Activated B cell treated with CpG ODN at 0.5 μM for 24 hours (primary cell): ENCODE measurements around the gene GRM5. TPM values are rescaled to one million over a fixed set of nuclear protein-coding genes. Genes with fewer than 3 reads are reported as not detected.
"Not testable (repeated sequence)": the region's sequence is repeated elsewhere in the genome, so short reads cannot be mapped to it uniquely, and the experiment has no call there.

Source experiments
- ATAC-seq: fragments of 200-7000 bp; cut with Tn5 transposase; one replicate; pipeline ENCODE4 v1.10.0; 2021; ENCODE audit warnings: low read depth, mild to moderate bottlenecking, moderate library complexity
- CTCF ChIA-PET: fragments of 350-600 bp; sonication (Branson Sonifier 250); formaldehyde crosslinking; loops from one replicate; lab custom pipeline; 2021; ENCODE audit warnings: antibody characterized with exemption; lab: Charles Lee
- POLR2A ChIA-PET: fragments of 350-600 bp; sonication (Branson Sonifier 250); formaldehyde crosslinking; loops from one replicate; lab custom pipeline; 2021; ENCODE audit warnings: antibody characterized with exemption; lab: Charles Lee
- DNase-seq: peaks from one replicate; pipeline ENCODE4 v3.0.0; 2022
- H3K27ac Mint-ChIP-seq: one replicate; pipeline ENCODE4 v1.8.0; 2020; ENCODE audit warnings: mixed read lengths
- H3K27me3 Mint-ChIP-seq: one replicate; pipeline ENCODE4 v1.8.0; 2021; ENCODE audit warnings: mixed read lengths
- H3K36me3 Mint-ChIP-seq: one replicate; pipeline ENCODE4 v1.8.0; 2021; ENCODE audit warnings: low read depth, mixed read lengths
- H3K4me1 Mint-ChIP-seq: one replicate; pipeline ENCODE4 v1.8.0; 2021; ENCODE audit warnings: mixed read lengths
- H3K4me3 Mint-ChIP-seq: one replicate; pipeline ENCODE4 v1.8.0; 2020; ENCODE audit warnings: mild to moderate bottlenecking, mixed read lengths
- H3K9me3 Mint-ChIP-seq: one replicate; pipeline ENCODE4 v1.8.0; 2020; ENCODE audit warnings: mixed read lengths
- intact Hi-C: fragments of 100-400 bp; cut with micrococcal nuclease; formaldehyde crosslinking; loops from one replicate; pipeline ENCODE4 v1.15.1; 2024
- total RNA-seq: library from RNA; stranded (reverse); gene quantifications from 2 replicates; pipeline ENCODE4 v1.2.3, GENCODE V29; 2022
- TF ChIP-seq, protein P1 (sequence below): fragments of 200-600 bp; IDR thresholded peaks from one replicate; pipeline ENCODE4 v1.8.0; 2022; ENCODE audit warnings: antibody characterized with exemption, mild to moderate bottlenecking

Gene GRM5
- total RNA-seq, 1 donor from 2014 or later, result not detected

DNA sequence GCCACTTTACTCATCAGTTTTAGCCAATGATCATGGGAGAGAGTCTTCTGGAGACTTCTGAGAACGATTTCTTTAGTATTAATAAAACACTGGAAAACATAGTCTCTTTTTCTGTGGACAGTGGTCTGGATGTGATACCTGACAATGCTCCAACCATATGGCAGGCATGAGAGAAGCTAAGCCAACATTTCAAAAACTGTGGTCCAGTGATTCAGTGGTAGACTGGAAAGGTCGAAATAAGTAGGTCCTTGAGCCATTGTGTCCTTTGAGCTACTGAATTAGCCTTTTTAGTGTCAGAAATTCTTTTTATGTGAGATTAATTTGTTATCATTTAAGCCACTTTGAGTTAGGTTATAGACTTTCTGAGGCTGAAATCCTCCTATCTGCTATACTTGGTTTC, 530.5 kb downstream of the GRM5 start:
- no peaks in the 10 kb centered on the region for H3K27me3 Mint-ChIP-seq
- TF ChIP-seq, protein P1, sequence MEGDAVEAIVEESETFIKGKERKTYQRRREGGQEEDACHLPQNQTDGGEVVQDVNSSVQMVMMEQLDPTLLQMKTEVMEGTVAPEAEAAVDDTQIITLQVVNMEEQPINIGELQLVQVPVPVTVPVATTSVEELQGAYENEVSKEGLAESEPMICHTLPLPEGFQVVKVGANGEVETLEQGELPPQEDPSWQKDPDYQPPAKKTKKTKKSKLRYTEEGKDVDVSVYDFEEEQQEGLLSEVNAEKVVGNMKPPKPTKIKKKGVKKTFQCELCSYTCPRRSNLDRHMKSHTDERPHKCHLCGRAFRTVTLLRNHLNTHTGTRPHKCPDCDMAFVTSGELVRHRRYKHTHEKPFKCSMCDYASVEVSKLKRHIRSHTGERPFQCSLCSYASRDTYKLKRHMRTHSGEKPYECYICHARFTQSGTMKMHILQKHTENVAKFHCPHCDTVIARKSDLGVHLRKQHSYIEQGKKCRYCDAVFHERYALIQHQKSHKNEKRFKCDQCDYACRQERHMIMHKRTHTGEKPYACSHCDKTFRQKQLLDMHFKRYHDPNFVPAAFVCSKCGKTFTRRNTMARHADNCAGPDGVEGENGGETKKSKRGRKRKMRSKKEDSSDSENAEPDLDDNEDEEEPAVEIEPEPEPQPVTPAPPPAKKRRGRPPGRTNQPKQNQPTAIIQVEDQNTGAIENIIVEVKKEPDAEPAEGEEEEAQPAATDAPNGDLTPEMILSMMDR, result no peak
- H3K9me3 Mint-ChIP-seq, result no peaks in the 10 kb centered on the region
- intact Hi-C loops, result no loop called here
- H3K27ac Mint-ChIP-seq, result no peak overlapping the region
- no peak overlapping the region for H3K4me3 Mint-ChIP-seq
- ATAC-seq (no peak), DNase-seq (no peak)
- CTCF ChIA-PET, result no interaction called here
- H3K36me3 Mint-ChIP-seq, result no peaks in the 10 kb centered on the region
- H3K4me1 Mint-ChIP-seq, result no peaks in the 10 kb centered on the region
- POLR2A ChIA-PET, result interaction anchor here (0.5 kb wide), 1 partner anchor 119 kb away, joined by 4 read pairs; no protein-coding TSS in a partner anchor

DNA sequence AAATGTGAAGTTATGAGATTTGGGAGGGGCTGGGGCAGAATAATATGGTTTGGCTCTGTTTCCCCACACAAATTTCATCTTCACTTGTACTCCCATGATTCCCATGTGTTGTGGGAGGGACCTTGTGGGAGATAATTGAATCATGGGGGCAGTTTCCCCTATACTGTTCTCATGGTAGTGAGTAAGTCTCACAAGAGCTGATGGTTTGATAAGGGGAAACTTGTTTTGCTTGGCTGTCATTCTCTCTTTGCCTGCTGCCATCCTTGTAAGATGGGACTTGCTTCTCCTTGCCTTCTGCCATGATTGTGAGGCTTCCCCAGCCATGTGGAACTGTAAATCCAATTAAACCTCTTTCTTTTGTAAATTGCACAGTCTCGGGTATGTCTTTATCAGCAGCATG, 531.1 kb downstream of the GRM5 start:
- H3K36me3 Mint-ChIP-seq, H3K27me3 Mint-ChIP-seq, H3K9me3 Mint-ChIP-seq, H3K27ac Mint-ChIP-seq, CTCF ChIA-PET, H3K4me3 Mint-ChIP-seq, H3K4me1 Mint-ChIP-seq, ATAC-seq, DNase-seq, intact Hi-C loops: not testable (repeated sequence)
- POLR2A ChIA-PET, result interaction anchor here (0.5 kb wide), 1 partner anchor 118 kb away, joined by 4 read pairs; no protein-coding TSS in a partner anchor

DNA sequence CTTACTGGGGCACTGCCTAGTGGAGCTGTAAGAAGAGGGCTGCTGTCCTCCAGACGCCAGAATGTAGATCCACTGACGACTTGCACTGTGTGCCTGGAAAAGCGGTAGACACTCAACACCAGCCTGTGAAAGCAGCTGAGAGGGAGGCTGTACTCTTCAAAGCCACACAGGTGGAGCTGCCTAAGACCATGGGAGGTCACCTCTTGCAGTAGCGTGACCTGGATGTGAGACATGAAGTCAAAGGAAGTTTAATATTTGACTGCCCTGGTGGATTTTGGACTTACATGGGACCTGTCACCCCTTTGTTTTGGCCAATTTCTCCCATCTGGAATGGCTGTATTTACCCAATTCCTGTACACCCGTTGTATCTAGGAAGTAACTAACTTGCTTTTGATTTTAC, 531.6 kb downstream of the GRM5 start:
- intact Hi-C loops, result no loop called here
- Mint-ChIP-seq H3K27me3 (no peaks in the 10 kb centered on the region), H3K27ac (no peak overlapping the region), H3K9me3 (no peaks in the 10 kb centered on the region), H3K4me3 (no peak overlapping the region), H3K4me1 (no peaks in the 10 kb centered on the region), H3K36me3 (no peaks in the 10 kb centered on the region)
- ATAC-seq (no peak), DNase-seq (no peak)
- TF ChIP-seq, protein P1, result no peak
- ChIA-PET POLR2A (no interaction called here), CTCF (no interaction called here)

DNA sequence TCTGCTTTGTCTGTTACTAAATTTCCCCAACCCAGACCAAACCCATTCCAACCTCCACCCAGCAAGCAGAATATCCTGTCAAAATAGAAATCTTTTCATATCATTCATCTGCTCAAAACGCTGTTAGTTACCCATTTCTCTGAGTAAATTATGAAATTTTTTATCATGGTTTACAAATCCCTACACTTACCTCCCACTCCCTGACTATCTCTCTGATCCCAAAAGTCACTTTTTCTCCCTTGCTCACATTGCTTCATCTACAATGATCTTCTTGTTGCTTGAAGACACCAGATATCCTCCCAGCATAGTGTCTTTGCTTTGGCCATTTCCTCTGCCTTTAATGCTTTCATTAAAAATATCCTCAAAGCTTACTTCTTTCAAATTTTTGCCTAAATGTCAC, 532.8 kb downstream of the GRM5 start:
- no peak overlapping the region for H3K4me3 Mint-ChIP-seq
- no peaks in the 10 kb centered on the region for H3K27me3 Mint-ChIP-seq
- H3K36me3 Mint-ChIP-seq, result no peaks in the 10 kb centered on the region
- TF ChIP-seq, protein P1, result no peak
- intact Hi-C loops, result no loop called here
- H3K9me3 Mint-ChIP-seq, result no peaks in the 10 kb centered on the region
- CTCF ChIA-PET, result no interaction called here
- DNase-seq (no peak), ATAC-seq (no peak)
- POLR2A ChIA-PET, result no interaction called here
- no peak overlapping the region for H3K27ac Mint-ChIP-seq
- no peaks in the 10 kb centered on the region for H3K4me1 Mint-ChIP-seq

DNA sequence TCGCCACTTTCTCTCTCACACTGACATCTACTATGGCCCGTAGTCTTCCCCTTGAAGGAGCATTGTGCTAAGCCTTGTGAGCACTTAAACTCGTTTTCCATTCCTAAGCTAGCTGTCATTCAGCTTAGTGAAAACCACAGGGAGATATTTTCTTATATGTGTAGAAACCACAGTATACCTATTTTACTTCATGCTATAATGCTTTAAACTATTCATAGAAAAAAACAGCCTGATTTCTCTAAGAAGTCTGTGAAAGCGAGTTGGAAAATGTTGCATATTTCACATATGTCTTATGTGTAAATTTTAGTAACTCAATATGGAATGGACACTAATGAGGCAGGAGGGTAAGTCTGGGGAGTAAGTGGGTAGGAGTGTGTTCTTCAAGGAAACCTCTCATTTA, 534.0 kb downstream of the GRM5 start:
- Mint-ChIP-seq H3K27me3 (peaks cover 5% of the 10 kb centered on the region), H3K4me3 (no peak overlapping the region), H3K9me3 (no peaks in the 10 kb centered on the region), H3K36me3 (no peaks in the 10 kb centered on the region), H3K4me1 (no peaks in the 10 kb centered on the region), H3K27ac (no peak overlapping the region)
- no peak for DNase-seq
- ChIA-PET POLR2A (no interaction called here), CTCF (no interaction called here)
- intact Hi-C loops, result no loop called here
- TF ChIP-seq, protein P1, result no peak
- no peak for ATAC-seq

DNA sequence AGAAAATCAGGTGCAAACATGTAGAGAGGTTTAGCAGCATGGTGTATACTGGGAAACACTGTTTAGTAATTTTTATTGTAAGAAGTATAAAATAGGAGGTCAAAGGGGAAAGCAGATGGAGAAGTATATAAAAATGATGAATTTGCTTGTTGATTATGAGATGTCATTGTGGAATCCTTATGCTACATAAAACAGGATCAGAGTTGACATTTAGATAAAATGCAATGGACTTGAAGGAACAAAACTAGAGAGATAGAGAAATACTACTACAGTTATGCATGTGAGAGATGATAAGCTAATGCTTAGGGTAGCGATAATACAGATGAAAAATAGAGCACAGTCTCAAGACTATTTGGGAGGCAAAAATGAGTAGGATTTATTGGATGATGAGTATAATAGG, 536.4 kb downstream of the GRM5 start:
- TF ChIP-seq, protein P1, result no peak
- intact Hi-C loops, result no loop called here
- DNase-seq (no peak), ATAC-seq (no peak)
- CTCF ChIA-PET, result interaction anchor here (1.2 to 1.3 kb wide), 2 partner anchors 8 to 14 kb away, joined by 3 read pairs; no protein-coding TSS in a partner anchor
- Mint-ChIP-seq H3K4me1 (no peaks in the 10 kb centered on the region), H3K9me3 (no peaks in the 10 kb centered on the region), H3K36me3 (no peaks in the 10 kb centered on the region), H3K27ac (no peak overlapping the region), H3K4me3 (no peak overlapping the region), H3K27me3 (peaks cover 5% of the 10 kb centered on the region)
- POLR2A ChIA-PET, result no interaction called here
